Effector memory CD8-positive, alpha-beta T cell (primary cell): ENCODE measurements around the gene TANGO6.
A peak's percentile ranks its signal among the peaks of the same experiment; 100 is the strongest.
"Not testable (repeated sequence)": the region's sequence is repeated elsewhere in the genome, so short reads cannot be mapped to it uniquely, and the experiment has no call there.

Source experiments
- ATAC-seq: fragments of 150-1000 bp; cut with Tn5 transposase; replicated peaks from 2 replicates; pipeline ENCODE4 v1.10.0; 2021; ENCODE audit warnings: mild to moderate bottlenecking, moderate library complexity
- DNase-seq, 3 experiments: peaks; one replicate each; pipeline ENCODE4 v3.0.0; 2021
- H3K27ac Mint-ChIP-seq, 2 donors: one replicate each; pipeline ENCODE4 v1.8.0; 2022; ENCODE audit warnings: mild to moderate bottlenecking in 2 of 2, mixed read lengths in 2 of 2, moderate library complexity in 2 of 2
- H3K27me3 Mint-ChIP-seq, 2 donors: one replicate each; pipeline ENCODE4 v1.8.0; 2022; ENCODE audit warnings: mixed read lengths in 2 of 2
- H3K36me3 Mint-ChIP-seq: one replicate; pipeline ENCODE4 v1.8.0; 2022; ENCODE audit warnings: mild to moderate bottlenecking, moderate library complexity, mixed read lengths; ENCODE audit not compliant: insufficient read depth
- H3K4me1 Mint-ChIP-seq, 2 donors: one replicate each; pipeline ENCODE4 v1.8.0; 2022; ENCODE audit warnings: low read depth in 2 of 2, mixed read lengths in 2 of 2
- H3K4me3 Mint-ChIP-seq, 2 donors: one replicate each; pipeline ENCODE4 v1.8.0; 2022; ENCODE audit warnings: mild to moderate bottlenecking in 2 of 2, mixed read lengths in 2 of 2, moderate library complexity in 2 of 2
- H3K9me3 Mint-ChIP-seq, 2 donors: one replicate each; pipeline ENCODE4 v1.8.0; 2022; ENCODE audit warnings: mixed read lengths in 2 of 2

The TANGO6 gene

GRCh38 chr16:69057400-69058378 lies 214.4 kb downstream of the TANGO6 start:
- peak overlapping the region; percentile 38 to 69 for H3K27ac Mint-ChIP-seq
- no peaks in the 10 kb centered on the region for H3K4me1 Mint-ChIP-seq
- H3K4me3 Mint-ChIP-seq: no peak overlapping the region
- no peaks in the 10 kb centered on the region for H3K27me3 Mint-ChIP-seq
- peaks cover 7% of the 10 kb centered on the region for H3K36me3 Mint-ChIP-seq
- DNase-seq: no peak
- no peaks in the 10 kb centered on the region for H3K9me3 Mint-ChIP-seq
- no peak for ATAC-seq

DNA sequence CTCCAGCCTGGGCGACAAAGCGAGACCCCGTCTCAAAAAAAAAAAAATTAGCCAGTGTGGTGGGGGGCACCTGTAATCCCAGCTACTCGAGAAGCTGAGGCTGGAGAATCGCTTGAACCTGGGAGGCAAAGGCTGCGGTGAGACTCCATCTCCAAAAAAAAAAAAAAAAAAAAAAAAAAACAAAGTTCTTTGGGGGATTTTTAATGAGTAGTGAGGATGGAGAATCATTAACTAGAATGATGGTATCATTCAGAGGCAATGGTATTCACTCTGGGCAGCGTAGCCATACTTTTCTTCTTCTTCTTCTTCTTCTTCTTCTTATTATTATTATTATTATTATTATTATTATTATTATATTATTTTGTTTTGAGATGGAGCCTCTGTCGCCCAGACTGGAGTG lies 220.2 kb downstream of the TANGO6 start:
- not testable (repeated sequence) for H3K4me3 Mint-ChIP-seq, H3K27me3 Mint-ChIP-seq, H3K27ac Mint-ChIP-seq, H3K9me3 Mint-ChIP-seq, DNase-seq, H3K4me1 Mint-ChIP-seq, ATAC-seq
- H3K36me3 Mint-ChIP-seq: peaks cover 16% of the 10 kb centered on the region

- Mint-ChIP-seq H3K27me3 (no peaks in the 10 kb centered on the region), H3K4me1 (no peaks in the 10 kb centered on the region), H3K27ac (no peak overlapping the region), H3K36me3 (peaks cover 20% of the 10 kb centered on the region), H3K9me3 (no peaks in the 10 kb centered on the region), H3K4me3 (no peak overlapping the region)
- DNase-seq (no peak), ATAC-seq (no peak)
Measured at GRCh38 chr16:69064124-69064763, 220.9 kb downstream of the TANGO6 start.

DNA sequence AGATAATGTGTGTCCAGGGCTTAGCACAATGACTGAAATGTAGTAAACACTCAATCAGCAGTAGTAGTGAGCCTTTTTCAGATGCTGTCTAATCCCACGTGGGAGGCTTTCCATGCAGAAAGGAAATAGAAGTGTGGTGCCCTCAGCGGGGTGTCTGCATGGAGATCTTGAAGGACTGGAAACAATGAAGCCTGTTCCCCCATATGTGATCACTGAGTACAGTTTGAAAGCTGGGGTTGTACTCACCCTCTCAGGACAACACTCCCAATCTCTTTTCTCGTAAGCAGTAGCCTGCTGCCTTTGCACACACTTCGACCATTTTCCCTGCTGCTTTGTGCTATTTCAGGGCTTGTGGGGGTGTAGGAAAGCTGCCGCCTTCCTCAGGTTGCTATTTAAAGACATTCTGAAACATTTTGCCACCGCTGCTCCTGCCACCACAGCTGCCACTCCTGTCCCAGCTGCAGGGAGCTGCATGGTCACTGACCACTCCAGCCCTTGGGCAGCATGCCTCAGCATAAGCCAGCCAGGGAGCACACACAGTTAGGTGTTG lies 221.5 kb downstream of the TANGO6 start:
- no peaks in the 10 kb centered on the region for H3K4me1 Mint-ChIP-seq
- no peak overlapping the region for H3K4me3 Mint-ChIP-seq
- no peaks in the 10 kb centered on the region for H3K9me3 Mint-ChIP-seq
- H3K27me3 Mint-ChIP-seq: no peaks in the 10 kb centered on the region
- no peak overlapping the region for H3K27ac Mint-ChIP-seq
- H3K36me3 Mint-ChIP-seq: peaks cover 19% of the 10 kb centered on the region
- DNase-seq: no peak
- ATAC-seq: no peak

GRCh38 chr16:69069504-69069903 lies 226.2 kb downstream of the TANGO6 start:
- DNase-seq (no peak), ATAC-seq (no peak)
- no peaks in the 10 kb centered on the region for H3K27me3 Mint-ChIP-seq
- no peaks in the 10 kb centered on the region for H3K9me3 Mint-ChIP-seq
- H3K27ac Mint-ChIP-seq: no peak overlapping the region
- H3K4me1 Mint-ChIP-seq: no peaks in the 10 kb centered on the region
- H3K36me3 Mint-ChIP-seq: peaks cover 11% of the 10 kb centered on the region
- no peak overlapping the region for H3K4me3 Mint-ChIP-seq

GRCh38 chr16:69071036-69071435 lies 227.7 kb downstream of the TANGO6 start:
- H3K27me3 Mint-ChIP-seq: no peaks in the 10 kb centered on the region
- H3K27ac Mint-ChIP-seq: no peak overlapping the region
- ATAC-seq (no peak), DNase-seq (no peak)
- no peaks in the 10 kb centered on the region for H3K4me1 Mint-ChIP-seq
- no peak overlapping the region for H3K4me3 Mint-ChIP-seq
- H3K36me3 Mint-ChIP-seq: peaks cover 13% of the 10 kb centered on the region
- no peaks in the 10 kb centered on the region for H3K9me3 Mint-ChIP-seq

DNA sequence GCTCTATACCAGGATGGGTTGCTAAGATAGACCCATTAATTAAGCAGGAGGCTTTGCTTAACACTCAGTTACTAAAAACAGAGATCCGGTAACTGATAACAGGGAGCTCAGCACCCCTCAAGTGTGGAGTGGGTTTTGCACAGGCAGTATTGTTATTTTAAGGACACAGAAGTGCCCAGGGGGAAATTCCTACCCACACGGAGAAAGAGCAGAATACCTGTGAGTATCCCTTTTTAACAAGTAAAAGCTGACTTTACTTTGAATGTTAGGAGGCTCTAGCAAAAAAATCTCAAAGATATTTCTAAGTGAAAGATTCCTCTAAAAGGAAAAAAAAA lies 229.3 kb downstream of the TANGO6 start:
- no peak overlapping the region for H3K27ac Mint-ChIP-seq

GRCh38 chr16:69073181-69073702 lies 229.9 kb downstream of the TANGO6 start:
- peaks cover 12% of the 10 kb centered on the region for H3K36me3 Mint-ChIP-seq
- DNase-seq: no peak
- no peak overlapping the region for H3K27ac Mint-ChIP-seq
- no peak overlapping the region for H3K4me3 Mint-ChIP-seq
- ATAC-seq: no peak
- H3K4me1 Mint-ChIP-seq: no peaks in the 10 kb centered on the region
- no peaks in the 10 kb centered on the region for H3K9me3 Mint-ChIP-seq
- no peaks in the 10 kb centered on the region for H3K27me3 Mint-ChIP-seq

More for the DNA sequence above, 229.3 kb downstream of the TANGO6 start:
- H3K27me3 Mint-ChIP-seq: no peaks in the 10 kb centered on the region
- H3K36me3 Mint-ChIP-seq: peaks cover 12% of the 10 kb centered on the region
- H3K4me1 Mint-ChIP-seq: no peaks in the 10 kb centered on the region
- no peaks in the 10 kb centered on the region for H3K9me3 Mint-ChIP-seq
- H3K4me3 Mint-ChIP-seq: no peak overlapping the region
- DNase-seq: no peak
- ATAC-seq: no peak

DNA sequence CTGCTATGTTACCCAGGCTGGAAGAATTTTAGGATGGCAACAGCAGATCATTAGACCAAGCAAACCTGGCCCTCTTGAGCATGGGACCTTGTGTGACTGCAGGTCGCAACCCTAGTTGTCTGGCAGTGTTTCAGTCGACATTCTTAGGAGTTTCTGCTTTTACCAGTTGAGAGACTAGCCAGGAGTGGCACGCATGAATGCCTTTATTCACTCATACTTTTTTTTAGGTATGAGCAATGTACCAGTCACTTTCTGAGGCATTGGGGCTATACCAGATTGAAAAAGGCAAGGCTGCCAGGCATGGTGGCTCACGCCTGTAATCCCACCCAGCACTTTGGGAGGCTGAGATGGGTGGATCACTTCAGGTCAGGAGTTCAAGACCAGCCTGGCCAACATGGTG lies 233.9 kb downstream of the TANGO6 start:
- Mint-ChIP-seq H3K36me3 (peaks cover 5% of the 10 kb centered on the region), H3K4me1 (no peaks in the 10 kb centered on the region), H3K4me3 (no peak overlapping the region), H3K27me3 (no peaks in the 10 kb centered on the region), H3K9me3 (no peaks in the 10 kb centered on the region), H3K27ac (no peak overlapping the region)
- no peak for ATAC-seq
- no peak for DNase-seq

DNA sequence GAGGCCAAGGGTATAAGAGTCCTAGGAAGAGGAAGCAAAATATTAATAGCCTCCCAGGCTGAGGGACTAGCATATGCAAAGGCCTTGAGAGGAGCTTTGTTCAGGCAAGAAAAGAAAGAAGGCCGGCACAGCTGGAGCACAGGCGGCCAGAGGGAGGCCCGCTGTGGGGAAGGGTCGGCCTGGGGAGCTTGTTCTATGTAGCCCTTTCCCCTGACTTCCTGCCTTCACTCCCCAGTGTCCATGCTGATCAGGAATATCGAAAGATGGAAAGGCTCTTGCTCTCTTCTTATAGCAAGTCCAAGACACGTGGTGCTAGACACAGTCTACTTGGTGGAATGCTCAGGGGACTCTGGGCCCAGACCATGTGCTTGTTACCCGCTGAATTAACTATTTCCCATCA lies 234.7 kb downstream of the TANGO6 start:
- H3K36me3 Mint-ChIP-seq: peaks cover 5% of the 10 kb centered on the region
- no peak for ATAC-seq
- no peaks in the 10 kb centered on the region for H3K4me1 Mint-ChIP-seq
- no peaks in the 10 kb centered on the region for H3K27me3 Mint-ChIP-seq
- DNase-seq: no peak
- no peak overlapping the region for H3K4me3 Mint-ChIP-seq
- no peak overlapping the region for H3K27ac Mint-ChIP-seq
- no peaks in the 10 kb centered on the region for H3K9me3 Mint-ChIP-seq

DNA sequence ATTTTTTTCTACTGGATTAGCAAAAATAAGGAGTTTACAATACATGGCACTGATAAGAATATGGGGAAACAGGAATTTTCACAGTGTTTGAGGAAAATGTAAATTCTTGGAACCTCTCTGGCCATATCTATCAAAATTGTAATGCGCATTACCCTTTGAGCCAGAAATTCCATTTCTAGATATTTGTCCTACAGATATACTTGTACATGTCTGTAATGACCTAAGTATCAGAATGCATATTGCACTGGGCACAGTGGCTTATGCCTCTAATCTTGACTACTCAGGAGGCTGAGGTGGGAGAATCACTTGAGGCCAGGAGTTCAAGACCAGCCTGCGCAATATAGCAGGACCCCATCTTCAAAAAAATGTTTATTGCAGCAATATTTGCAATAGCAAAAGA lies 236.4 kb downstream of the TANGO6 start:
- Mint-ChIP-seq H3K4me3 (no peak overlapping the region), H3K27me3 (no peaks in the 10 kb centered on the region), H3K4me1 (no peaks in the 10 kb centered on the region), H3K36me3 (peaks cover 8% of the 10 kb centered on the region), H3K27ac (no peak overlapping the region), H3K9me3 (no peaks in the 10 kb centered on the region)
- DNase-seq: no peak
- no peak for ATAC-seq

GRCh38 chr16:69083306-69083941 lies 240.1 kb downstream of the TANGO6 start:
- Mint-ChIP-seq H3K4me3 (no peak overlapping the region), H3K36me3 (peaks cover 13% of the 10 kb centered on the region), H3K27ac (no peak overlapping the region), H3K27me3 (no peaks in the 10 kb centered on the region), H3K4me1 (peaks cover 0 to 6% of the 10 kb centered on the region in 2 donors), H3K9me3 (no peaks in the 10 kb centered on the region)
- DNase-seq (no peak), ATAC-seq (no peak)

DNA sequence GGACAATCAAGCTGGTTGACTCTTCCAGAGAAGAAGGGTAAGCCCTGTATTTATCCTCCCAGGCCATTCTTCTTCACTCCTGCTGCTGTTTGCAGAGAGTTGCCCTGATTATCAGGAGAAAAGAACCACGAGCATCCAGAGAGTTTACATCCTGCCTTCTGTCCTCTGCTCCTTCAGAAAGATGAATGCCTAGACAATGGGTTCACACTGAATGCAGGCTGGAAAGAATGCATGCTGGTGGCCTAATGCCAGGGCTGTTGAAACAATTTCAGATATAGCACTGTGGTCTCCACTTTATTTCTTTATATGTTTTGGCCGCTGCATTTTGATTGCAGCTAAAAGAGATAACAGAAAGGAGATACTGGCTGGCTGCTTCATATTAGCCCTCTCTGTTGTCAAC lies 241.0 kb downstream of the TANGO6 start:
- no peak for DNase-seq
- no peak overlapping the region for H3K4me3 Mint-ChIP-seq
- H3K27ac Mint-ChIP-seq: no peak overlapping the region
- no peaks in the 10 kb centered on the region for H3K9me3 Mint-ChIP-seq
- H3K4me1 Mint-ChIP-seq: peaks cover 5 to 14% of the 10 kb centered on the region in 2 donors
- no peak for ATAC-seq
- no peaks in the 10 kb centered on the region for H3K27me3 Mint-ChIP-seq
- peaks cover 16% of the 10 kb centered on the region for H3K36me3 Mint-ChIP-seq
